Measurements from ENCODE around the gene CCDC191.
A peak's percentile ranks its signal among the peaks of the same experiment; 100 is the strongest.

CCDC191 gene

DNA sequence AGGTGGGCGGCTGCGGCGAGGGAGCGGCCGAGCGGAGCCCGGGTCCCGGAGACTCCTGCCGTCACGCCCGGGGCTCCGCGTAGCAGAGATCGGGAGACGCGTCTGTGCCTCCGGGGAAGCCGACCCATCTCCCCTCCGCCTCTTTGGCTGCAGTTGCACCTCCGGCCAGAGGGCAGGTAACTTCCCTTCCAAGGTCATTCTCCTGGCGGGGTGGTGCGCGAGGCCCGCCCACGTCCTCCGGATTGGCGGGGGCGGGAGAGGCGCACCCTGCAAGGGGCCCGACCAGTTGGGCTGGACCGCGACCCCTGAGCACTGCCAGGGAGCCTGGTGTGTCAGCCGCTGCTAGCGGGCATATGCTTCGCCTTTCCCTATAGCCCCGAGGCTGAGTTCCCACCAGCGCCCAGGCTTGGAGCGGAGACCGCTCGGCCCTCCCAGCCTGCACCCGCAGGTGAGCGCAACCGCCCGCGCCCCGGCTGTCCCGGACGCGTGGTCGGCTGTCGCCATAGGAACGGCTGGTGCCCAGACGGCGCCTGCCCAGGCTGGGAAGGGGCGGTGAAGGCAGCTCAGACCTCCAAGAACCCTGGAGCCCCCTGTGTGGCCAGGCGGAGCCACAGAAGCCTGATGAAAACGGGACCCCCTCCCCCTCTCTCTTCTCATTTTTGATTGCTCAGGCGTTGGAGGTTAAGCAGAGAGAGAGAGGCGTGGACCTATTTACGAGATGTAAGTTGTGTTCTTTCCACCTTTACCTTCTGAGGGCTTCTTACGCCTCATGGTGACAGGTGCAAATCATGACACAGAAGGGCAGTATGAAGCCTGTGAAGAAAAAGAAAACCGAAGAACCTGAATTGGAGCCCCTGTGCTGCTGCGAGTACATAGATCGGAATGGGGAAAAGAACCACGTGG is 108.1 kb downstream of the CCDC191 start:
- DNase-seq (ENCODE audit: low spot score) = no peak
- TF ChIP-seq, protein P1, sequence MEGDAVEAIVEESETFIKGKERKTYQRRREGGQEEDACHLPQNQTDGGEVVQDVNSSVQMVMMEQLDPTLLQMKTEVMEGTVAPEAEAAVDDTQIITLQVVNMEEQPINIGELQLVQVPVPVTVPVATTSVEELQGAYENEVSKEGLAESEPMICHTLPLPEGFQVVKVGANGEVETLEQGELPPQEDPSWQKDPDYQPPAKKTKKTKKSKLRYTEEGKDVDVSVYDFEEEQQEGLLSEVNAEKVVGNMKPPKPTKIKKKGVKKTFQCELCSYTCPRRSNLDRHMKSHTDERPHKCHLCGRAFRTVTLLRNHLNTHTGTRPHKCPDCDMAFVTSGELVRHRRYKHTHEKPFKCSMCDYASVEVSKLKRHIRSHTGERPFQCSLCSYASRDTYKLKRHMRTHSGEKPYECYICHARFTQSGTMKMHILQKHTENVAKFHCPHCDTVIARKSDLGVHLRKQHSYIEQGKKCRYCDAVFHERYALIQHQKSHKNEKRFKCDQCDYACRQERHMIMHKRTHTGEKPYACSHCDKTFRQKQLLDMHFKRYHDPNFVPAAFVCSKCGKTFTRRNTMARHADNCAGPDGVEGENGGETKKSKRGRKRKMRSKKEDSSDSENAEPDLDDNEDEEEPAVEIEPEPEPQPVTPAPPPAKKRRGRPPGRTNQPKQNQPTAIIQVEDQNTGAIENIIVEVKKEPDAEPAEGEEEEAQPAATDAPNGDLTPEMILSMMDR (IDR thresholded peaks at IDR 0.05; ENCODE audit: extremely low read depth, missing control alignments) = no peak

DNA sequence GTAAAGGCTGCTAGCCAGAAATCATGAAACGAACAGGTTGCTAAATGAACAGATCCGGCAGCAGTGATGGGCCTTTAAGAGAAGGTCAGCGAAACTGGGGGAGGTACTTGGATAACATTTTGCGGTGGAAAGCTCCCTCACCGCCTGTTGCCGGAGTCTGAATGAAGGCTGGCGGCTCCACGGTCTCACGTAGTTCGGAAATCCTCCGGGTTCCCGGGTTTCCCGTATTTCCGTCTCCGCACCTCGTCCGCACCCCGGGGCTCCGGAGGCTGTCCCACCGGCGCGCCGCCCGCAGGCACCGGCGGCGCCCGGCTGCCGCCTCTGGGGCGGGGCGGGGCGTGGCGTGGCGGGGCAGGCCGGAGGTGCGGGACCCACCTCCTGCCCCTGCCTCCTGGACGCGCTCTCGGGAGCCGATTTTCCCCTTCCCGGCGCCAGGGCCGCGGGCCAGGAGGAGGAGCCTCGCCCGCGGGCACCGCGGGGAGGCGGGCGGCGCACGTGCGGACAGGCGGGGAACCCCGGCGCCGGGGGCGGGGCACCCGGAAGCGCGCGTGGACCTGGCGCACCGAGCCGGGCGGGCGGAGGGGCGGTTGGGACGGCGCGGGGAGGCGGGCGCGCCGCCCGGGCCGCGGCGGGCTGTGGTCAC is 108.8 kb downstream of the CCDC191 start, which contains the start of gene ZDHHC23:
TSS of gene ZDHHC23 (plus strand) at position 642 of the 643 bp plus-strand sequence. CDS start 790 bp downstream, outside the sequence.
- peak; percentile 88 for DNase-seq (ENCODE audit: low spot score)
- TF ChIP-seq, protein P1 (IDR thresholded peaks at IDR 0.05; ENCODE audit: extremely low read depth, missing control alignments) = no peak

DNA sequence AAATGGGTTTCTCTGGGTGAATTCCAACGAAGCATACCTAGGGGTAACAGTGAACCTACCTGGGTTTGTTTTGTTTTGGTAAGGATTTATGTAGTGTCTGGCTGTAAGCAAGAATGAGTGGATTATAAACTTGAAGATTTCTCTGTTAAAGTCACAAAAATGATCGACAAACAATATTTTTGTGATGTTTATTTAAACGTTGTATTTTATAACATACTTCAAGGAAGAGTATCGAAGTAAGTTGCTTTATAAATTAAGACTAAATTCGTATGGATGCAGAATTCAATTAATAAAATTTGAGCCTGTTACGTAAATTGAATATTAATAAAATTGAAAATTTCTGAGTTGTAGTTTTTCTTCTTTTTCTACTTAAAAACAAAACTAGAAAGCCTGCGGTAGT is 109.5 kb downstream of the CCDC191 start:
- DNase-seq (ENCODE audit: low spot score) = no peak
- TF ChIP-seq, protein P1 (IDR thresholded peaks at IDR 0.05; ENCODE audit: extremely low read depth, missing control alignments) = no peak

DNA sequence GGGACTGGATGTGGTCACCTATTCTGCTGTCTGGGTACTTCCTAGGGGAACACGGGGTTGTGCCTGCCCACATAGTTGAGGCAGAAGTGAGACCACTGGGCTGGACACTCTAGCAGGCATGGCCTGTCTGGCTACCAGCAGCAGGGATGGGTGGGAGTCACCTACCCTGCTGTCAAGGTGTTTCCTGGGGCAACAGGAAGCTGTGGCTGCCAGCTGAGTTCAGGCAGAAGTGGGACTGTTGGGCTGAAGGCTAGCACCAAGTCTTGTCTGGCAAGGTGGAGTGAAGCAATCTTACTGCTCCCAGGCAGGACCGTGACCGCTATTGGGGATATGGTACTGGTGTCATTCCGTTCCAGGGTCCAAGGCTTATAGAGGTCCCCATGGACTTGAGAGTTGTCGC is 128.8 kb downstream of the CCDC191 start:
- TF ChIP-seq, protein P1 (IDR thresholded peaks at IDR 0.05; ENCODE audit: extremely low read depth, missing control alignments) = no peak
- no peak for DNase-seq (ENCODE audit: low spot score)

DNA sequence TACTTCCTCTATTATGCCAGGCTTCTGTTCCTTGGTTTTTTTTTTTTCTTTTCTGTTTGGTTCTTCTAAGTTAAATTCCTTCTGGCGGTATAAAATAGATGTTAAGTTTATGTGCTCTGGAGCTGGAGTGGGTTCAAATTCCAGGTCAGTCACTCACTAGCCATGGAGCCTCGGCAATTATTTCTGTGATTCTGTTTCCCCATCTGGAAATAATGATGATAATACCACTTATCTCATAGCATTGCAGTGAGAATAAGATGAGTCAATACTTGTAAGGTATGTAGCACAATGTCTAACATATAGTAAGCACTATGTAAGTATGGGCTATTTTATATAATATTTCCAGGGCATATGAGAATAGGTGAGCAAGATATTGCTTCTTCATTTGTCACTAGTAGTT is 141.7 kb downstream of the CCDC191 start:
- TF ChIP-seq, protein P1 (IDR thresholded peaks at IDR 0.05; ENCODE audit: extremely low read depth, missing control alignments) = no peak
- DNase-seq (ENCODE audit: low spot score) = no peak

Data from GM20000 (cell line).